Upper lobe of left lung (tissue), 6 donors: ENCODE measurements around the gene MUC6. TPM values are rescaled to one million over a fixed set of nuclear protein-coding genes. Genes with fewer than 3 reads are reported as not detected.

Experiments
- ATAC-seq, 2 donors: fragments of 200-7000 bp; cut with Tn5 transposase; one replicate each; pipeline ENCODE4 v1.9.1; 2022; ENCODE audit warnings: mild to moderate bottlenecking in 2 of 2, moderate library complexity in 2 of 2; ENCODE audit not compliant: low FRiP score in 2 of 2
- DNase-seq, 2 donors: peaks; one replicate each; pipeline ENCODE4 v3.0.0-alpha.2; 2019 to 2020
- H3K27ac ChIP-seq, 4 donors: fragments of 200-600 bp; sonication (generic); one replicate each; pipeline ENCODE4 v1.5.1; 2016 to 2019
- H3K27me3 ChIP-seq, 4 donors: fragments of 200-600 bp; sonication (generic); one replicate each; pipeline ENCODE4 v1.5.1; 2017 to 2019
- H3K36me3 ChIP-seq, 4 donors: fragments of 200-600 bp; sonication (generic); one replicate each; pipeline ENCODE4 v1.5.1; 2016 to 2019
- H3K4me1 ChIP-seq, 4 donors: fragments of 200-600 bp; sonication (generic); one replicate each; pipeline ENCODE4 v1.5.1; 2018 to 2019
- H3K4me3 ChIP-seq, 4 donors: fragments of 200-600 bp; sonication (generic); one replicate each; pipeline ENCODE4 v1.5.1; 2017 to 2019; ENCODE audit warnings: mild to moderate bottlenecking in 2 of 4, moderate library complexity in 1 of 4
- H3K9me3 ChIP-seq, 4 donors: fragments of 200-600 bp; sonication (generic); one replicate each; pipeline ENCODE4 v1.5.1; 2018 to 2019
- EP300 ChIP-seq, 4 donors: sonication (generic); formaldehyde crosslinking; IDR thresholded peaks; one replicate each; pipeline ENCODE4 v1.5.1; 2017; ENCODE audit warnings: antibody characterized with exemption in 4 of 4, control low read depth in 2 of 4
- POLR2A ChIP-seq, 4 donors: fragments of 450-650 bp; IDR thresholded peaks; one replicate each; pipeline ENCODE4 v1.5.1; 2016 to 2017; ENCODE audit warnings: antibody characterized with exemption in 4 of 4, mild to moderate bottlenecking in 2 of 4
- POLR2AphosphoS5 ChIP-seq, 2 donors: sonication (generic); formaldehyde crosslinking; IDR thresholded peaks; one replicate each; pipeline ENCODE4 v1.5.1; 2017; ENCODE audit warnings: antibody characterized with exemption in 2 of 2
- WGBS, 2 donors: methylation state at CpG; one replicate each; pipeline ENCODE4 v1.1.5; 2017 to 2018; 5-methylcytosine and 5-hydroxymethylcytosine counted together
- total RNA-seq, 6 donors: library from RNA; depleted of rRNA in 4 of 6; stranded (reverse); fragments of >200 nt in 4 of 6; gene quantifications; one replicate each; pipeline versions ENCODE4 v1.1.0 to v1.2.1, GENCODE V29; 2016 to 2021
- TF ChIP-seq, protein P1 (sequence below), 6 experiments: fragments of 450-650 bp in 4 of 6; fragments of 200-600 bp in 2 of 6; sonication (generic) in 2 of 6; IDR thresholded peaks; one replicate each; pipeline ENCODE4 v1.5.1; 2016 to 2019; ENCODE audit warnings: antibody characterized with exemption in 6 of 6
- donor health status: DM: no; HTN: no; CAD: no; lungs with moderate emphysema.
- donor health status: DM: no; HTN: yes; CAD: no; lungs with severe emphysema.

The MUC6 gene
- total RNA-seq, 6 donors from 2014 or later, result 0.06 to 4.2 (median 0.51) TPM; not detected in 3

DNA sequence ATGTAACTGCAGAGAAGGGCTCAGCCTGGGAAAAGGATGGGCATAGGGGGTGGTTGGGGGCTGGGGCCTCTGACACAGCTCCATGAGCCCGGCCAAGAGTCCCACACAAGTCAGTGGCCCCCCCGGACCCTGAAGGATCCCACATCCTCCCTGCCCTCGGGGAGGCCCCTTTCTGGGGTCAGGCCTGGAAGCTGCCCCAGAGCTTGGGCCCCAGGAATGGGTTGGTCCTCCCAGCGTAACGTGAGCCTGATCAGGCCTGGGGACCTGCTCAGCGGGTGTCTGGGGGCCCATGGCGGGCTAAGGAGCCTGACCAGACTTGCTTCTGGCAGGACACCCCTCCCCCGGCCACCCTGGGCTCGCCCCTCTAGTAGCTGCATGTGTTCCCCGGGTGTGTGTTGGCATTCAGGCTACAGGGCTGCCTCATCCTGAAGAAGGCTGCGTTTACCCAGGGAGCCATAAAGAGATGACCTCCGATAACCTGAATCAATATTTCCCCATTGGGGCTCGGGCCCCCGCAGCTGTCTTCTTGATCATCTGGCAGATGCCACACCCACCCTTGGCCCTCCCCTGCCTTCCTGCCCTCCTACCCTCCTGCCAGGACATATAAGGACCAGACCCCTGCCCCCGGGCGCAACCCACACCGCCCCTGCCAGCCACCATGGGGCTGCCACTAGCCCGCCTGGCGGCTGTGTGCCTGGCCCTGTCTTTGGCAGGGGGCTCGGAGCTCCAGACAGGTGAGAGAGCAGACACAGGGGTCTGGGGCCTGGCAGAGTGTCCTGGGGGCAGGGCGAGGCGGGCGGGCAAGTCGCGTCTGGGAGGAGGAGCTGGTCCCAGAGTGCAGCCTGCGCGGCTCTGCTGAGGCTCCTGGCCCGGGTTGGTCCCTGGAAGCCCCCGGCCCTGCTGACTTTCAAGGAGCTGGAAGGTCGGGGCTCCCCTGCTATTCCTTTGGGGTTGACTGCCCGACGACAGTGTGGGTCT, 38.0 kb upstream of the MUC6 start, which contains the start of gene MUC2:
TSS of gene MUC2 (plus strand) at position 631 of the 978 bp plus-strand sequence.
- Histone ChIP-seq H3K4me1 (peaks cover 9 to 15% (median 13%) of the 10 kb centered on the region in 4 donors), H3K36me3 (no peaks in the 10 kb centered on the region), H3K27ac (no peak within 1 kb of the TSS), H3K9me3 (no peaks in the 10 kb centered on the region), H3K27me3 (no peaks in the 10 kb centered on the region), H3K4me3 (no peak within 1 kb of the TSS)
- TF ChIP-seq, protein P1, sequence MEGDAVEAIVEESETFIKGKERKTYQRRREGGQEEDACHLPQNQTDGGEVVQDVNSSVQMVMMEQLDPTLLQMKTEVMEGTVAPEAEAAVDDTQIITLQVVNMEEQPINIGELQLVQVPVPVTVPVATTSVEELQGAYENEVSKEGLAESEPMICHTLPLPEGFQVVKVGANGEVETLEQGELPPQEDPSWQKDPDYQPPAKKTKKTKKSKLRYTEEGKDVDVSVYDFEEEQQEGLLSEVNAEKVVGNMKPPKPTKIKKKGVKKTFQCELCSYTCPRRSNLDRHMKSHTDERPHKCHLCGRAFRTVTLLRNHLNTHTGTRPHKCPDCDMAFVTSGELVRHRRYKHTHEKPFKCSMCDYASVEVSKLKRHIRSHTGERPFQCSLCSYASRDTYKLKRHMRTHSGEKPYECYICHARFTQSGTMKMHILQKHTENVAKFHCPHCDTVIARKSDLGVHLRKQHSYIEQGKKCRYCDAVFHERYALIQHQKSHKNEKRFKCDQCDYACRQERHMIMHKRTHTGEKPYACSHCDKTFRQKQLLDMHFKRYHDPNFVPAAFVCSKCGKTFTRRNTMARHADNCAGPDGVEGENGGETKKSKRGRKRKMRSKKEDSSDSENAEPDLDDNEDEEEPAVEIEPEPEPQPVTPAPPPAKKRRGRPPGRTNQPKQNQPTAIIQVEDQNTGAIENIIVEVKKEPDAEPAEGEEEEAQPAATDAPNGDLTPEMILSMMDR (IDR thresholded peaks at IDR 0.05), result no peak
- TF ChIP-seq POLR2A (IDR thresholded peaks at IDR 0.05), result no peak
- no peak for TF ChIP-seq EP300 (IDR thresholded peaks at IDR 0.05)
- TF ChIP-seq POLR2AphosphoS5 (IDR thresholded peaks at IDR 0.05), result no peak
- ATAC-seq (no peak), DNase-seq (peak; percentile 16 to 72)
- 85% methylated on average over 22 to 27 of the region's 32 CpGs for WGBS, 2 donors

DNA sequence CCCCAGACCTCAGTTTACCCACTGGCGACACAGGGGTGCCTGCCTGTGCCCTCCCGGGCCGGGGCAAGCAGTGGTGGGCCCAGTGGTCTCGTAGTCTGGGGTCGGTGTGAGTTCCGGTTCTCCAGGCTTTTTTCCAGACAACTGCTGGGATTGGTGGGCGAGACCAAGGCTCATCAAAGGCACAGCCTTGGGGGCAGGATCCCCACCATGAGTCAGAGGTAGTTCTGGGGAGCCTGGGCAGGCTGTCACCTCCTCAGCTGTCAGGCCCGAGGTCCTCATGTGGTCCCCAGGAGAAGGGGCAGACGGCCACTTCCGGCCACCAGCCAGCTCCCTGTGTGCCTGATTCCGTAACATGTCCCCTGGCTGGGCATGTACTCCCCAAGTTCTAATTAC, 37.3 kb upstream of the MUC6 start:
- H3K4me1 ChIP-seq, result peaks cover 9 to 15% (median 13%) of the 10 kb centered on the region in 4 donors
- H3K27ac ChIP-seq, result no peak overlapping the region
- no peak overlapping the region for H3K4me3 ChIP-seq
- 83 to 90% methylated on average over 4 to 11 of the region's 11 CpGs for whole genome bisulfite sequencing, 2 donors
- no peaks in the 10 kb centered on the region for H3K9me3 ChIP-seq
- no peaks in the 10 kb centered on the region for H3K36me3 ChIP-seq
- no peak for TF ChIP-seq EP300 (IDR thresholded peaks at IDR 0.05)
- TF ChIP-seq, protein P1 (IDR thresholded peaks at IDR 0.05), result no peak
- no peak for TF ChIP-seq POLR2AphosphoS5 (IDR thresholded peaks at IDR 0.05)
- no peak for TF ChIP-seq POLR2A (IDR thresholded peaks at IDR 0.05)
- ATAC-seq, result no peak
- peak in 1 of 2 donors; percentile 50 for DNase-seq
- H3K27me3 ChIP-seq, result no peaks in the 10 kb centered on the region

DNA sequence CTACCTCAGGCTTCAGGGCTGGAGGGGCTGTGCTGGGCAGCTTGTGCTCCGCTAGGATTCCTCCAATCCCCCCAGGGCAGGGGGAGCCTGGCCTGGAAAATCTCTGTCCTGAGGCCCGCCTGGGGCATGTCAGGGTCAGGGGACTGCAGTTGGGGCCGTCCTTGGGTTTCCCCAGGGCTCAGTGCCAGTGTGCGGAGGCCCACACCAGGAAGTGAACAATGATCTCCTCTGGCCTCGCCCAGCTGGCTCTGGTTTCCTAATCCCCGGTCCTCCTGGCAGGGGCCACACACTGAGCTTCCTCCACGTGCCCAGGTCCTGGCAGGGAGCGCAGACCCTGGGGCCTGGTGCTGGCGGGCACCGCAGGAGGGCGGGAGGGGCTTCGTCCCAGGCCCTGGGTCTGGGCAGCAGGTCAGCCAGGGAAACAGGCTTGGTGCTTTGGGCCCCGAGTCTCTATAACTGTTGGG, 36.8 kb upstream of the MUC6 start:
- Histone ChIP-seq H3K9me3 (no peaks in the 10 kb centered on the region), H3K4me3 (no peak overlapping the region), H3K36me3 (no peaks in the 10 kb centered on the region), H3K4me1 (peaks cover 9 to 15% (median 13%) of the 10 kb centered on the region in 4 donors), H3K27ac (no peak overlapping the region), H3K27me3 (no peaks in the 10 kb centered on the region)
- DNase-seq, result peak; percentile 62 to 76
- WGBS, 2 donors, result 30% methylated on average over 11 of the region's 13 CpGs; no CpG with 5 or more reads in 1 of the 2 donors
- peak; percentile 32 to 61 for ATAC-seq
- no peak for TF ChIP-seq POLR2A (IDR thresholded peaks at IDR 0.05)
- TF ChIP-seq, protein P1 (IDR thresholded peaks at IDR 0.05), result no peak
- no peak for TF ChIP-seq EP300 (IDR thresholded peaks at IDR 0.05)
- no peak for TF ChIP-seq POLR2AphosphoS5 (IDR thresholded peaks at IDR 0.05)

DNA sequence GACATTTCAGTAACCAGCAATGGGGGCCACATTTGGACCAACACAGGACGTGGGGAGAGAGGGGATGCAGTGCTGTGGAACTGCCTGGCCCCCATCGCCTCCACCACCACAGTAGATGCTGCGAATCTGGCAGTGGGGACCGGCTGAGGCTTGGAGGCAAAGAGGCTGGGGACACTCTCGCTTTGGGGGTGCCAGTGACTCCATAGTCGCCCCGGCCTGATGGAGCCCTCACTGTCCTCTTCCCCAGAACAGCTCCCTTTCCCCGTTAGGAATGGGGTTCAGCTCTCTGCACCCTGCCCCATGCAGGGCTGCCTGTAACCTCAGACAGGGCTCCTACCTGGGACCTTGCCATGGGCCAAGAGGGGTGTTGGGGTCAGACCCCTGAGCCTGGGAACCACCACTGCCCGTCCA, 36.3 kb upstream of the MUC6 start:
- Histone ChIP-seq H3K9me3 (no peaks in the 10 kb centered on the region), H3K27ac (no peak overlapping the region), H3K36me3 (no peaks in the 10 kb centered on the region), H3K4me3 (no peak overlapping the region), H3K27me3 (no peaks in the 10 kb centered on the region), H3K4me1 (peaks cover 9 to 15% (median 13%) of the 10 kb centered on the region in 4 donors)
- TF ChIP-seq EP300 (IDR thresholded peaks at IDR 0.05) (no peak), POLR2A (IDR thresholded peaks at IDR 0.05) (no peak), POLR2AphosphoS5 (IDR thresholded peaks at IDR 0.05) (no peak)
- TF ChIP-seq, protein P1 (IDR thresholded peaks at IDR 0.05), result no peak
- no peak for DNase-seq
- no peak for ATAC-seq
- WGBS, 2 donors, result 84 to 97% methylated on average over 4 to 8 of the region's 9 CpGs
